Activated CD4-positive, alpha-beta T cell treated with anti-CD3 and anti-CD28 coated beads for 4 hours (primary cell): ENCODE measurements around the gene GZMA.

Experiments
- DNase-seq, 2 donors: peaks; one replicate each; pipeline ENCODE4 v3.0.0-alpha.2; 2020

GZMA gene

DNA sequence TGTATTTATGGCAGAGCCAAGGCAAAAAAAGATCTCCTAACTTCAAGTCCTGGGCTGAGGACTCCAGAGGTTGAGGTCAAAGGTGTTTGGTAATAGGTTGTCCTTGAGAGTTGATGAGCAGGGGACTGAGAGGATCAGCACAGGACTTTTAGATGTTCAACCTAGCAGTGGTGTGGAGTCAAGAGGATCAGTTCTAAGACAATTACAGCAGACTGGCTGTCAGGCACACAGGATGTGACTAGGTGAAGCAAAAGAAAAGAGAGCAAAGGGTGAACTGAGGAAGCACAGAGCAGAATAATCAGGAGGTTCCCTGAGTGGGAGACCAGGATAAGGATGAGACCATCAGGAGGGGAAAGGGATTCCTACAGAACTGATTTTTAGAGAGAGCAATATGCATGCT, 10.9 kb downstream of the GZMA start:
- no peak for DNase-seq

DNA sequence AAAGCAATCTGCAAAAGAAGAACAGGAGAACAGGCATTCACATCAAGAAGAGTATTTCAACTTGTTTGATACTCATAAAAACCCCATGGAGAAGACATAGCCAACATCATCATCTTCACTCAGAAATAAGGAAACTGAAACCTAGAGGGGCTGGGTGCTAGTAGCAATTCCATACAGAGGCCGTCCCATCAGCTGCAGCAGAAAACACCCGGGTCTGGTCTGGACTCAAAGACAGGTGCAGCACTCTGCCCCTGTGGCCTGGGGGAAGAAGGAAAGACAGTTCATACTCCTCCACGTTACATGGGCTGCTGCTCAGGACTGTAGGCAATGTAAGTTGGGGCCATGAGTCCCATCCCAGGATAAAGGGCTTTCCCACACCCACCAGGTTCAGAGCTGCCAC, 11.6 kb downstream of the GZMA start:
- DNase-seq: no peak

- no peak for DNase-seq
Measured at GRCh38 chr5:55123365-55123764, 20.9 kb downstream of the GZMA start.

- no peak for DNase-seq
Measured at GRCh38 chr5:55134053-55134722, 31.7 kb downstream of the GZMA start.

DNA sequence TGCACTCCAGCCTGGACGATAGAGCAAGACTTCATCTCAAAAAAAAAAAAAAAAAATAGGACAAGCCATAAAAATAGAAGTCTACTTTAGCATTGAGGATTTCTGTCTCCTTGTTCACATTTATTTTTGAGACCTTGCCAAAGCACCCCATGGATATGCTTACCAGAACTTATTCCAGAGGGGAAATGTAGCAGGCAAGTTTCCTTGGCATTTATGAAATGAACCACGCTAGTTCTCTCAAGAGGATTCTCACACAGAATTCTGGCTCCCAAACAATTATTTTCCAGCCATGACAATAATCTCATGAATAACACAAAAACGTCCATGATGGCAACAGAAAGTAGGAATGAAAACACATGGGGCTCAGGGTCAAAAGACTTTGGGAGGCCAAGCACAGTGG, 34.1 kb downstream of the GZMA start:
- no peak for DNase-seq

GRCh38 chr5:55140908-55141665, 38.6 kb downstream of the GZMA start:
- no peak for DNase-seq

DNA sequence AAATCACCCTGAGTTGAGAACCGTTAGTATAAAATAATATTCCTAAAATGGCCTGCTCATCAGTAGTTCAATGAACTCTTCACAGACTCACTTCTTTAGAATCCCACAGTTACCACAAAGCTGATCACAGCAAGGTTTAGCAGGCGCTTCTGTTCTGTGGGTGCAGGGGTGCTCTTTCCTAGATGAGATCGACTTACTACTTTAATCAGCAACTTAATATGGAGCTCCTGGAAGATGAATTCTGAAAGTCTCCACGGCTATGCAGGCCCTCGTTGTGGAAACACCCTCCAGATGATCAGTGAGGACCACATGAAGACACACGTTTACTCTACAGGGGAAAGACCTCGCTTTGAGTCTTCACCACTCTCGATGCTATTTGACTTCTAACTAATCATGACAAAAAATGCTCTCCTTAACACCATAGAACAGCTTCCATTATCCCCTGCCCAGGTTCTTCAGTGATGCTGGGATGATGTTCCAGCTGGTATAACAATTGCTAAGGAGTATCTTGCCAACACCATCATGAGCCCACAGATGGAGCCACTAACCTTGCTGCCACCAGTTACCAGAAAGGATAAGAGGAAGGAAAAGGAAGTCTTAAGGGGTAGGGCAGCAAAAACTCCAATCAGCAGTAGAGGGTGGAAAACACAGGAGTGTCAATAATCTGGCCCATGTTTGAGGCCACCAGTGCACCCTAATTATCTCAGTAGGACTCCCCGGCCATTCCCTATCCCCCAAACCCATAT, 39.7 kb downstream of the GZMA start:
- no peak for DNase-seq

DNA sequence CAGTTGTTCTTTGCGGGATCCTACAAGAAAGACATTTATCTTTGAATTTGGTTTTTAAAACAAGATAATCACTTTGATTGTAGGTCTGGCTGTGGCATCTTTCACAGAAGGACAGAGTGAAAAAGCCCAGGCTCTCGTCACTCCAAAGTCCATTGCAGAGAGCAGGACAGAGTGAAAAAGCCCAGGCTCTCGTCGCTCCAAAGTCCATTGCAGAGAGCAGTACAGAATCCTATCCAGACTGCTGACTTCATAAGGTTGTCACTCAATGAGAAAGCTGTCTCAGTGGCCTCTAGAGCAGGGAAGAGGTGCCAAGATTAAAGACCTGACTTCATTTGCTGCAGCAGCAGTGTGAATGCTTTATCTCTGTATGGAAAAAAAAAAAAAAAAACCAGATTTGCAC, 41.2 kb downstream of the GZMA start:
- DNase-seq: no peak

DNA sequence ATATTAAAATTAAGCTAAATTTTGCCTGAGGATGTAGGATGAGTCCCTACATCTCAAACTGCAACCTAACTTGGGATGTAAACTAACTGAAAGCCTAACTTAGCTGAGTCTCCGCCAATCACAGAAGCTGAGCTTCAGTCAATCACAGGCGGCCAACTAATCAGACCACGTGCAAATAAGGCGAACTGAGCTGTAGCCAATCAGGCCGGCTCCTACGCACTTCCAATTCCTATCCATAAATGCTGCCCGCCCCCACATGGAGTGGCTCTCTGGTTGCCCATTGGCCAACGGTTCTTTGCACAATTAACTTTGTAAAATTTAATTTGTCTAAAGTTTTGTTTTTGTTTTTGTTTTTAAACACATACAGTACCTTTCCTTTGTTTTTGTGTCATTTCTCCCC, 43.6 kb downstream of the GZMA start:
- no peak for DNase-seq

- DNase-seq: peak; percentile 74 to 88
Measured at GRCh38 chr5:55146543-55147151, 44.2 kb downstream of the GZMA start.

GRCh38 chr5:55149308-55149795, 46.9 kb downstream of the GZMA start:
- DNase-seq: no peak

GRCh38 chr5:55151923-55152842, 49.7 kb downstream of the GZMA start:
- no peak for DNase-seq

DNA sequence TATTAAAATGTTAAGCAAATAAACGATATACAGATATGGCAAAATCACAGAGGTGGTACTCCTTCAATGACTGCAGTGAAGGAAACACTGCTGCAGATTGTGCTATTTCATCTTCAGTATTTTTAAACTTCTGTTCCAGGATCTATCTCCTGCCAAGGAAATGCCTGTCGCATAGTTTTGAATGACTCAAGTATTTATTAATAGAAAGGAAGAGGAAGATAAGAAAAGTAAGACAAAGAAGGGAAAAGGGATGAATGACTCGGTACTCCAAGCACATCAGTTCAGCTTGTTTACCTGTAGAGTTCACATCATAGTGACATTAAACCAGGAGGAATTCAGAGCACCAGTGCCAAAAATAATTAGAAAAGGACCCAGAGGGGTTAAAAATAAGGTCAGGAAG, 52.4 kb downstream of the GZMA start:
- no peak for DNase-seq
